Activated CD4-positive, alpha-beta T cell treated with anti-CD3 and anti-CD28 coated beads, Interleukin-2, amount 10 ng/mL, durations not matched to agents 7 days and 5 days (primary cell): ENCODE data around the gene CD81. TPM values are rescaled to one million over a fixed set of nuclear protein-coding genes. Genes with fewer than 3 reads are reported as not detected.

Source experiments
- CTCF ChIA-PET: fragments of 350-600 bp; sonication (Branson Sonifier 250); formaldehyde crosslinking; loops from one replicate; lab custom pipeline; 2021; ENCODE audit warnings: antibody characterized with exemption; lab: Charles Lee
- POLR2A ChIA-PET: fragments of 350-600 bp; sonication (Branson Sonifier 250); formaldehyde crosslinking; loops from one replicate; lab custom pipeline; 2021; ENCODE audit warnings: antibody characterized with exemption; lab: Charles Lee
- DNase-seq: peaks from one replicate; pipeline ENCODE4 v3.0.0-alpha.2; 2020
- H3K27ac Mint-ChIP-seq: one replicate; pipeline ENCODE4 v1.8.0; 2021; ENCODE audit warnings: mild to moderate bottlenecking, moderate library complexity, mixed read lengths
- H3K27me3 Mint-ChIP-seq: one replicate; pipeline ENCODE4 v1.8.0; 2021; ENCODE audit warnings: mixed read lengths
- H3K36me3 Mint-ChIP-seq: one replicate; pipeline ENCODE4 v1.8.0; 2021; ENCODE audit warnings: low read depth, mixed read lengths
- H3K4me1 Mint-ChIP-seq: one replicate; pipeline ENCODE4 v1.8.0; 2021; ENCODE audit warnings: mixed read lengths
- H3K4me3 Mint-ChIP-seq: one replicate; pipeline ENCODE4 v1.8.0; 2021; ENCODE audit warnings: mild to moderate bottlenecking, moderate library complexity, mixed read lengths
- H3K9me3 Mint-ChIP-seq: one replicate; pipeline ENCODE4 v1.8.0; 2021; ENCODE audit warnings: mixed read lengths
- total RNA-seq, 2 experiments: library from RNA; stranded (reverse); gene quantifications; one replicate each; pipeline ENCODE4 v1.2.3, GENCODE V29; 2021

Gene CD81
- total RNA-seq, 2 experiments from 2014 or later = 137 to 157 TPM

DNA sequence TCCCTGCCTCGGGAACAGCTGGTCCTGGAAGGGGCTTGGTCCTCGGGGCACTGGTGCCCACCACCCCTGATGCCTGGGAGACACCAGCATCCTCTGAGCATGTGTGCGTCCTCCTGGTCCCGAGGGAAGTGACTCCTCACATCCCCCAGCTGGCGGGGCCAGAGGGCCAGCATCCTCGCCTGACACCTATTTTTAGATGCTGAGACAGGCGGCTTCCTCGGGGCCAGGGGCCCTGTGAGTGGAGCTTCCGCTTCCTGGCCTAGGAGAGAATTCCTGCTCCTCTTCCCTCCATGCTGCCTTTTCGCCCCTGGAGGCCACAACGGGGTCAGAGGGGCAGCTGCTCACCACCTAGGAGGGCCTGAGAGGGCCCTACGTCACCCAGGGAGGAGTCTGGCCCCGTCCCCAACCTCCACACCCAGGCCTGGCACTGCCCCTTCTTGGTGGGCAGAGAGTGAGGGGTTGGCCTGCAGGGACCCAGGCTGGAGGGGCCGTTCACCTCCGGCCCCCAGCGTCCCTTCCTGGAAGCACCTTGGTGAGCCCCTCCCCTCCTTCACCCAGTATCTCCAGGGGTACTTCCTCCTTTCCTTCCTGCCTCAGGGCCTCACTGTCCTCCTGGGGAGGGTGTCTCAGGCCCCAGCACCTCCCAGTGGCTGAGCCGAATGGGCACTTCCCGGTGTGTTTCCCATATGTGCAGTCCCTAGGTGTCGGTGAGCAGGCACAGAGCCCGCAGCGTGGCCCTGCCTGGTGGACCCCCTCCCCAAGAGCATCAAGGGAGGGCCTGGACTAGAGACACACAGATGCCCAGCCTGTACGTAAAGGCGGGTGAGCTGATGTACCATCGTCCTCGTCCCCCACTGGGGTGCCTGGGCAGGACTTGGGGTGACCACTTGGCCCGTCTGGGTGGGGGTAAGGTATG lies 6.1 kb downstream of the CD81 start:
- ChIA-PET POLR2A (no interaction called here), CTCF (interaction anchor here (0.7 to 1.6 kb wide), 6 partner anchors 17 to 79 kb away, joined by 3 to 6 read pairs (median 3); partner anchors contain the start of gene TSSC4)
- peak overlapping the region; percentile 71 for H3K27ac Mint-ChIP-seq
- peaks cover 65% of the 10 kb centered on the region for H3K4me1 Mint-ChIP-seq
- DNase-seq = no peak
- H3K36me3 Mint-ChIP-seq = peaks cover 15% of the 10 kb centered on the region
- H3K9me3 Mint-ChIP-seq = no peaks in the 10 kb centered on the region
- H3K27me3 Mint-ChIP-seq = no peaks in the 10 kb centered on the region
- no peak overlapping the region for H3K4me3 Mint-ChIP-seq

DNA sequence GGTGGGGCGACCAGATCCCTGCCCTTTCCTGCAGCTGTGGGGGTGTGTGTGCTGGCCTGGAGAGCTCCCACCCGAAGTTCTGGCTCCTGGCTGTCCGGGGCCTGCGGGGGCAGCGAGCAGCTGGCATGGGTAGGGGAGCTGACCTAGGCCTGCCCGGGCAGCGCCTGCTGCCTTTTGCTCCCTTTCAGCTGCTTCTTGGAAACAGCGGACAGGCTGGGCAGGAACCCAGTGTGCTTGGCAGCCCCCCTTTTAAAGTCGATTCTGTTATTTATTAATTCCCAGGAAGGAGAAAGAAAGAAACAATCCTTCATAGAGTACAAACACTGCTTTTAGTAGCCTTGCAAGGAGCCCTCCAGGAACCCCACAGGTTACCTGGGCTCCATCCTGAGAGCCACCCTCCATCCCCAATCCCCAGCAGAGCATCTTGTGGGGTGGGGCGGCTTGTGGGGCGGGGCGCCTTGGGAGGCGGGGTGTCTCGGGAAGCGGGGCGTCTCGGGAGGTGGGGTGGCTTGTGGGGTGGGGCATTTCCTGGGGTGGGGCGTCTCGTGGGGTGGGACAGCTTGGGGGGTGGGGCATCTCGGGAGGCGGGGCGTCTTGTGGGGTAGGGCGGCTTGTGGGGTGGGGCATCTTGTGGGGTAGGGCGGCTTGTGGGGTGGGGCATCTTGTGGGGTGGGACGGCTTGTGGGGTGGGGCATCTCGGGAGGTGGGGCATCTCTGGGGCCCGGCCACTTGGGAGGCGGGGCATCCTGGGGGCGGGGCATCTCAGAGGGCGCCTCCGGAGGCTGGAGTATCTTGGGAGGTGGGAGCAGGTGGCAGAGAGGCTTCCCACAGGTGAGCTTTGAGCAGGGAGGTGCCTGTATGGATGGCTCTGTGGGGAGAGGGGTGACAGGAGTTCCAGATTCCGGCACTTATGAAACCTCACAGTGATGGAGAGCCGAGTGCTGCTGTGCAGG lies 7.0 kb downstream of the CD81 start:
- no peak overlapping the region for H3K4me3 Mint-ChIP-seq
- ChIA-PET POLR2A (no interaction called here), CTCF (interaction anchor here (0.9 to 1.0 kb wide), 2 partner anchors 16 kb away, joined by 3 read pairs; partner anchors contain the start of gene TSSC4)
- H3K4me1 Mint-ChIP-seq = peaks cover 66% of the 10 kb centered on the region
- H3K27ac Mint-ChIP-seq = peak overlapping the region; percentile 54
- no peaks in the 10 kb centered on the region for H3K27me3 Mint-ChIP-seq
- DNase-seq = no peak
- H3K36me3 Mint-ChIP-seq = peaks cover 15% of the 10 kb centered on the region
- no peaks in the 10 kb centered on the region for H3K9me3 Mint-ChIP-seq

DNA sequence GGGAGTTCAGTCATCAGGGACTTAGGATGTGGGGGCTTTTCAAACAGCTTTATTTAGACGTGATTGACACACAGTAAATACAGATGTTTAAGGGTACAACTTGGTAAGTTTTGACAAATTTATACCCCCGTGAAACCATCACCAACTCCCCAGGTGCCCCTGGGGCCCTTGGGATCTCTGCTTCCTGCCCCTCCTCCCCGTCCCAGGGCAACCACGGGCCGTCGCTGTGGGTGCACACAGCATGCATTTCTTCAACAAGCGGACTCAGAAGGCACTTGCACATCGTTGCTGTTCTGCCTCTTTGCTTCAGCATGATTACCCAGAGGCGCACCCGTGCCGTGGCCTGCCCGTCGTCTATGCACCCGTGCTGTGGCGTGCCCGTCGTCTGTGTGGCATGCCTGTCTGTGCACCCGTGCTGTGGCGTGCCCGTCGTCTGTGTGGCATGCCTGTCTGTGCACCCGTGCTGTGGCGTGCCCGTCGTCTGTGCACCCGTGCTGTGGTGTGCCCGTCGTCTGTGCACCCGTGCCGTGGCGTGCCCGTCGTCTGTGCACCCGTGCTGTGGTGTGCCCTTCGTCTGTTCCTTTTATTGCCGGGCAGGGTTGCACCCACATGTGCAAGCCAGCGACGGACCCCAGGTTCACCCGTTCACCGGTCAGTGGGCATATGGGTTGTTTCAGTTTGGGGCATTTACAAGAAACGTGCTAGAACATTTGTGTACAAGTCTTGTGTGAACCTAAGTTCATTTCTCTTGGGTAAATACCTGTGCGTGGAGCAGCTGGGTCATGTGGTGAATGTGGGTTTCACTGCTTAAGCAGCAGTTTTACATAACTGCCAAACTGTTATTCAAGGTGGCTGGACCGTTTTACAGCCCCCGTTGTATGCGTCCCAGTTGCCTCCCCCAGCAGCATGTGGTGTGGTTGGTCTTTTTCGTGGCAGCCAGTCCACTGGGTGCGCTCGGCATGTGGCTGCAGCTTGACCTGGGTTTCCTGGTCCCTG lies 8.3 kb downstream of the CD81 start:
- H3K4me3 Mint-ChIP-seq = peak overlapping the region; percentile 12
- no peaks in the 10 kb centered on the region for H3K9me3 Mint-ChIP-seq
- peaks cover 11% of the 10 kb centered on the region for H3K36me3 Mint-ChIP-seq
- ChIA-PET POLR2A (no interaction called here), CTCF (interaction anchor here (1.0 to 3.7 kb wide), 4 partner anchors 10 to 34 kb away, joined by 3 to 38 read pairs (median 4); partner anchors contain the start of gene TSSC4)
- peak overlapping the region; percentile 74 for H3K27ac Mint-ChIP-seq
- DNase-seq = peak; percentile 33
- no peaks in the 10 kb centered on the region for H3K27me3 Mint-ChIP-seq
- peaks cover 69% of the 10 kb centered on the region for H3K4me1 Mint-ChIP-seq

DNA sequence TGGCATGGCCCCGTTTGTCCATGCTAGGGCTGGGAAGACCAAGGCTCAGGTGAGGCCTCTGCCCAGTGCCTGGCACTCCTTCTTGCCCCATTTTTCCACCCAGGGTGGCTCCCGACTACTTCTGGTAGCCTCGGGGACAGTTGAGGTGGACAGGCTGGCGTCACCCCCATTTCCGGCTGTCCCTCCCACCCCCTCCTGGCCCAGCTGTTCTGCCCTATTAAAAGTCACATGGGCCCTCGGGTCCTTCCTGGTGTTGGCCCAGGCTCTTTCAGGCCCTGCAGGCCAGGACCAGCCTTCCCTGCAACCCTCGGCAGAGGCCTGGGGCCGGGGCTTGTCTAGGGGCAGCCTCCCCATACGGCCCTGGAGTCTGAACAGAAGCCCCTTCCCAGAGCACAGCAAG lies 9.5 kb downstream of the CD81 start:
- Mint-ChIP-seq H3K36me3 (peaks cover 2% of the 10 kb centered on the region), H3K27me3 (no peaks in the 10 kb centered on the region), H3K27ac (peak overlapping the region; percentile 81), H3K4me3 (no peak overlapping the region), H3K4me1 (peaks cover 66% of the 10 kb centered on the region), H3K9me3 (no peaks in the 10 kb centered on the region)
- ChIA-PET CTCF (interaction anchor here (0.9 to 3.7 kb wide), 6 partner anchors 9 to 81 kb away, joined by 3 to 38 read pairs (median 4); partner anchors contain the start of gene TSSC4), POLR2A (interaction anchor here (0.8 to 1.2 kb wide), 2 partner anchors 9 to 10 kb away, joined by 3 read pairs; no protein-coding TSS in a partner anchor)
- no peak for DNase-seq

DNA sequence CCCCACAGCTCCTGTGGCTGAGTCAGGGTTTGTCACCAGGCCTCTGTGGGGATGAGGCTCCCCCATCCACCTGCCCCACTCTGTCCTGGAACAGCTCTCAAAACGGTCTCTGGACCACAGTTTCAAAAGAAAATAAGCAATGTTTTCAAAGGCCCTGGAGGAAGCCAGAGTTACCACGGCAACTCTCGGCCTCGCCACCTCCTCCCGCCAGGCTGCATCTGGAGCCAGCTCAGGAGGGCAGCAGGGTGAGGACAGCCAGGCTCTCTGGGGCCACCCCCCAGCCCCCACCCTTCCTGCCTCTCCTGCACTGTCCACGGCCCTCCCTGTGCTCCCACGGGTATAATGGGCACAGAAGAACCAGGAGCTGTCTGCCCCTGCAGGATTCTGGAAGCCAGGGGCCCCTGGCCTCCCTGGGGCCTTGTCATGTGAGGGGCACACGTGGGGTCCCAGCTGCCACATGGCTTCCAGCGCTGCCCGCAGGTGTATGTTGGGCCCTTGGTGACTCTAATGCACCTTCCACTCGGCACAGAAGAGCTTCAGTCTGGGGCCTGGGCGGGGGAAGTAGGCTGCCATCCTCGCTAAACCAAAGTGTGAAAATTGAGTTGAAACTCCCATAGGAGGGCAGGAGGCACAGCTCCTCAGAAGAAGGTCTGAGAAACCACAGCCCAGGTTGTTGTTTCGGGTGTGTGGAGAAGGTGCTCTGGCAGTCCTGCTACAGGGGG lies 10.3 kb downstream of the CD81 start:
- no peaks in the 10 kb centered on the region for H3K9me3 Mint-ChIP-seq
- peak overlapping the region; percentile 81 for H3K27ac Mint-ChIP-seq
- DNase-seq = peak; percentile 35
- CTCF ChIA-PET = interaction anchor here (0.9 to 3.7 kb wide), 6 partner anchors 8 to 82 kb away, joined by 3 to 38 read pairs (median 4); partner anchors contain the start of gene TSSC4
- peaks cover 2% of the 10 kb centered on the region for H3K36me3 Mint-ChIP-seq
- peaks cover 64% of the 10 kb centered on the region for H3K4me1 Mint-ChIP-seq
- no peaks in the 10 kb centered on the region for H3K27me3 Mint-ChIP-seq
- H3K4me3 Mint-ChIP-seq = no peak overlapping the region
- POLR2A ChIA-PET = interaction anchor here (0.8 to 1.2 kb wide), 2 partner anchors 10 to 11 kb away, joined by 3 read pairs; no protein-coding TSS in a partner anchor

DNA sequence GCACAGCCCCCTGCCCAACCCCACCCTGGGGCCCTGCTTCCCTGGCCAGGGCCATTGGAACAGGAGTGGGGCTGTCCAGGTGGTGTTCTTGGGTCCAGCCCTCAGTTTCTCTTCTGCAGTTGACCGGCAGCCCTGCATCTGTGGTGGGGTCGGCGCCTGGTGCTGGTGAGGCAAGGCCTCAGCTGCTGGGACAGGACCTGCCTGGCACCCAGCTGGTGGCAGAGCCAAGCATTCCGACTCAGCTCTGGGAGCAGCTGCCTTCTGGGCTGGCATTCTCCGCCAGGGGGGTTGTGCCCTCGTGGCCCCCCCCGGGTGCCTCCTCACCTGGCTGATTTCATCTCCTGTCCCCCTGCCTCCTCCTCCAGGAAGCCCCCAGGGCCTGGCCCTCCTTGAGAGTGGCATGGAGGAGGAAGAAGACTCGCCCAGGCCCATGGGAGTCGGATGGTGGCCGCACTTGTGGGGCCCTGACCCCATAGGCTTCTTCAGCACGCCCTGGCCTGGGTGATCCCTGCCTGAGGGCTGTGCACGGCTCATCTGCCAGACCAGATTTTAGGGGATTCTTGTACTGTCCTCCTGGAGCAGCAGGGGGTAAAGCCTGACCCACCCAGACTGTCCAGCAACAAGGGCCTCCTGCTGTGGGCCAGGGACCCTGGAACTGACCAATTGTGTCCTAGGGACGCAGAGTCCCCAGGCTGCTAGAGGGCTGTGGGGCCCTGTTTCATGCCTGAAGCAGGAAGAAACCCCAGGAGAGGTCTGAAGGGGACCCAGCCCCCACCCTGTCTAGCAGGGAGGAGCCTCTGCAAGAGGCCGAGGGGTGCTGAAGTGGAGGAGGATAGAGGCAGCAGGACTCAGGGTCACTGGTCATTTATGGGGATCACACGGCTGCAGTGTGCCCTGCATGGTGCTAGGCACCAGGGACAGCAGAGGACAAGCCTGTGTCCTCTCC lies 11.6 kb downstream of the CD81 start:
- H3K4me1 Mint-ChIP-seq = peaks cover 57% of the 10 kb centered on the region
- peaks cover 2% of the 10 kb centered on the region for H3K36me3 Mint-ChIP-seq
- ChIA-PET CTCF (interaction anchor here (3.7 kb wide), 1 partner anchor 12 kb away, joined by 38 read pairs; the partner anchor contains the start of gene TSSC4), POLR2A (no interaction called here)
- no peak for DNase-seq
- no peak overlapping the region for H3K4me3 Mint-ChIP-seq
- no peaks in the 10 kb centered on the region for H3K9me3 Mint-ChIP-seq
- no peaks in the 10 kb centered on the region for H3K27me3 Mint-ChIP-seq
- peak overlapping the region; percentile 73 for H3K27ac Mint-ChIP-seq

DNA sequence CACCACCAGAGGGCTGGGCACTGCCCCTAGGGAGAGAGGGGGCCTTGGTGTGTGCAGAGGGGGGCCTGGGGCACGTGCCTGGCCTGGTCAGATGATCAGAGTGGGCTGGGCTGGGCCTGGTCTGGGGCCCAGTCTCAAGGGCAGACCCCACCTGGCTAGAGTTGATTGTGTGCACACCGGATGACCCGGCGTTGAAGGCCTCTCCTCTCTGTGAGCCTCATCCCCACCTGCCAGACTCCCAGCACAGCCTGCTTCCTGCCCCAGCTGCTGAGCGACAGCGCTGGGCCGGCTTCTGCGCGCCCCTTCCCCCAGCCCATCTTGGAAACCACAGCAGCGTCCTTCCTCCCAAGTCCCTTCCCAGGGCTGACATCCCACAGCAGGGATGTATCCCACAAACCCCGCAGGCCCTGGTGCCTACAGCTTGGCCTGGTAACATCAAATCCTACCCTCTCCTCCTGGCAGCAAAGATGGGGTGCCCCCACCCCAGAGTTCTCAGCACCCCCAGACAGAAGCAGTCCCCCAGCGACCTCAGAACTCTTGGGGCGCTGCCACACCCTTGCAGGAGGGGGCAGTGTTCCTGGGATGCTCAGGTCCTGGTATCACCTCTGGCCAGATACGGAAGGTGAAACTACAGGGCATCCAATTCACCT lies 12.4 kb downstream of the CD81 start:
- CTCF ChIA-PET = no interaction called here
- no peak for DNase-seq
- H3K27ac Mint-ChIP-seq = peak overlapping the region; percentile 73
- no peak overlapping the region for H3K4me3 Mint-ChIP-seq
- H3K36me3 Mint-ChIP-seq = peaks cover 2% of the 10 kb centered on the region
- POLR2A ChIA-PET = no interaction called here
- no peaks in the 10 kb centered on the region for H3K9me3 Mint-ChIP-seq
- H3K4me1 Mint-ChIP-seq = peaks cover 52% of the 10 kb centered on the region
- no peaks in the 10 kb centered on the region for H3K27me3 Mint-ChIP-seq

DNA sequence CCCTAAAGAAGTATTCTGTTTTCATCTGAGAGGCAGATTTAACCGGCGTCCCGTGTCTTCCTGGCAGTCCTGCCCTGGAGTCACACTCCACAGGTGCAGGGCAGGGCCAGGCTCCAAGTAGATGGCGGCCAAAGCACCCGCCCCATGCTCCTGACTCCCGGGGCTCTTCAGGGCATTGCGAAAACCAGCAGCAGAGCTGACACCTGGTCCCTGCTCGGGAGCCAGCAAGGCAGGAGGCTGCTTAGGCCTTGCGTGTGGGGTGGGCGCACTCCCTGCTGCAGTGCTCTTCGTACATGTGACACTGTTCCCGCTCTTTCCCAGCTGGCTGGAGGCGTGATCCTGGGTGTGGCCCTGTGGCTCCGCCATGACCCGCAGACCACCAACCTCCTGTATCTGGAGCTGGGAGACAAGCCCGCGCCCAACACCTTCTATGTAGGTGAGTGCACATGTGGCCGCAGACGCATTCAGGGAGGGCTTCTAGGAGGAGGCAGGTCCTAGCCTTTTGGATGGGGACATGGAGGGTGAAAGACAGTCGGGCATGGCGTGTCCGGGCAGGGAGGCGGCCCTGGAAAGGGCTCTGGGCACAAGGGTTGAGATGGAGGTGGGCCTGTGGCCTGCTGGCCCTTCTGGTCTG lies 13.1 kb downstream of the CD81 start:
- Mint-ChIP-seq H3K4me3 (no peak overlapping the region), H3K27me3 (no peaks in the 10 kb centered on the region), H3K4me1 (peaks cover 45% of the 10 kb centered on the region), H3K36me3 (peaks cover 2% of the 10 kb centered on the region), H3K27ac (peak overlapping the region; percentile 25), H3K9me3 (no peaks in the 10 kb centered on the region)
- ChIA-PET CTCF (no interaction called here), POLR2A (no interaction called here)
- no peak for DNase-seq

DNA sequence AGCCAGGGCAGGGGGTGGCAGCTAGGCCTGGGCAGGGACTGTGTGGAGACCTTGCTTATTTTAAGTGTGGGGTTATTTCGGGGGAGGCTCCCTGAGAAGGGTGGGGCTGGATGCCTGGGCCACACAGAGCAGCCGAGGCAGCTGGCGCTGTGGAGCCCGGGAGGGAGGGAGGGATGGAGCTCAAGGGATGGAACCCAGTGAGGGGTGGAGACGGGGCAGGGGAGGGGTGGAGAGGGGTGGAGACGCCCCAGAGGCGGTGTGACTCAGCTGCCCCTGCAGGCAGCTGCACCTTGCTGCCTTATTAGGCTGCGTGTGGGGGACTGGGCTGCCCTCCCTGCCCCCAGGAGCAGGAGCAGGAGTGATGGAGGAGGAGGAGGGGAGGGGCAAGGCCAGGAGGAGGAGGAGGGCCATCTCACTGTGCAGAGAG lies 13.6 kb downstream of the CD81 start:
- H3K4me1 Mint-ChIP-seq = peaks cover 39% of the 10 kb centered on the region
- H3K27me3 Mint-ChIP-seq = no peaks in the 10 kb centered on the region
- peaks cover under 1% of the 10 kb centered on the region for H3K36me3 Mint-ChIP-seq
- H3K27ac Mint-ChIP-seq = no peak overlapping the region
- no peaks in the 10 kb centered on the region for H3K9me3 Mint-ChIP-seq
- no peak for DNase-seq
- H3K4me3 Mint-ChIP-seq = no peak overlapping the region
- ChIA-PET CTCF (no interaction called here), POLR2A (no interaction called here)
